Measurements from ENCODE around the gene NGFR.

DNA sequence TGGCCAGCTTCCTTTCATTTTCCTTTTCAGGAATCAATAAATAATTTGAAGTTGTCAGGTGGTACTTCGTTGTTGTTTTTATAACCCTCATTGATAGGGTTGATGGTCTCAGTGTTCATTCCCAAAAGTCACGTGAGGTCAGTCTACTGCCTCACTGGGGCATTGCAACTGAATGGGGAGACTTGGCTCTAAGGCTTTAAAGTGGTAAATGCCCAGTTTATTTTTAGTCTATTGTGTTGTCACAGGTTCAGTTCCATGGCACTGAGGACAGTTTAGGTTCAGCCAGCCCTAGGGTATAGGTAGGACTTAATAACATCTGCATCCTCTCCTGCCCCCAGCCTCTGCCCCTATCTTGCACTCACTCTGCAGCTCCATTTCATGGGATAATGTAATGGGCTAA lies 33.5 kb upstream of the NGFR start:
- TF ChIP-seq CTCF (IDR thresholded peaks at IDR 0.05) (no peak), POLR2AphosphoS5 (IDR thresholded peaks at IDR 0.05) (no peak), POLR2A (IDR thresholded peaks at IDR 0.05) (no peak), EP300 (IDR thresholded peaks at IDR 0.05) (no peak)

Data from gastroesophageal sphincter (tissue), 3 donors.